ENCODE data around the gene IRF2BP1. TPM values are rescaled to one million over a fixed set of nuclear protein-coding genes. Genes with fewer than 3 reads are reported as not detected.
"Not testable (repeated sequence)": the region's sequence is repeated elsewhere in the genome, so short reads cannot be mapped to it uniquely, and the experiment has no call there.

Gene IRF2BP1
- total and polyA plus RNA-seq, 10 donors = 10.0 to 29.4 (median 22.5) TPM

GRCh38 chr19:45899919-45900589 is 14.1 kb upstream of the IRF2BP1 start:
- Histone ChIP-seq H3K4me1 (peaks cover 18 to 73% (median 36%) of the 10 kb centered on the region in 6 donors), H3K27me3 (replicated peaks in 1 of 7) (no peaks in the 10 kb centered on the region), H3K27ac (no peak overlapping the region), H3K9me3 (no peaks in the 10 kb centered on the region), H3K36me3 (peaks cover 0 to 56% (median 29%) of the 10 kb centered on the region in 6 donors), H3K4me3 (peak overlapping the region in 1 of 8 donors; percentile 91)
- intact Hi-C loops (cut with DNase I; ENCODE audit: low total_unique reads) = no loop called here
- 93 to 98% (median 95%) methylated on average over 4 of the region's 4 CpGs for WGBS, 5 donors
- no peak for TF ChIP-seq POLR2A (IDR thresholded peaks at IDR 0.05)
- no peak for TF ChIP-seq CTCF (IDR thresholded peaks at IDR 0.05 in 8 of 11, conservative IDR thresholded peaks at IDR 0.05 in 3 of 11)
- no peak for TF ChIP-seq POLR2AphosphoS5 (IDR thresholded peaks at IDR 0.05)
- DNase-seq = no peak

- Histone ChIP-seq H3K4me1 (peaks cover 18 to 73% (median 36%) of the 10 kb centered on the region in 6 donors), H3K27me3 (replicated peaks in 1 of 7) (no peaks in the 10 kb centered on the region), H3K9me3 (no peaks in the 10 kb centered on the region), H3K4me3 (no peak overlapping the region), H3K36me3 (peaks cover 0 to 64% (median 33%) of the 10 kb centered on the region in 6 donors), H3K27ac (no peak overlapping the region)
- no peak for DNase-seq
- intact Hi-C loops (cut with DNase I; ENCODE audit: low total_unique reads) = no loop called here
- TF ChIP-seq POLR2A (IDR thresholded peaks at IDR 0.05) (no peak), CTCF (IDR thresholded peaks at IDR 0.05 in 8 of 11, conservative IDR thresholded peaks at IDR 0.05 in 3 of 11) (no peak), POLR2AphosphoS5 (IDR thresholded peaks at IDR 0.05) (no peak)
- WGBS, 5 donors = 89 to 99% (median 97%) methylated on average over 6 to 7 of the region's 7 CpGs
Observed at GRCh38 chr19:45899253-45899652, 13.3 kb upstream of the IRF2BP1 start.

GRCh38 chr19:45897261-45897812 is 11.4 kb upstream of the IRF2BP1 start:
- no peak for DNase-seq
- 75 to 84% (median 82%) methylated on average over 8 of the region's 8 CpGs for WGBS, 5 donors
- Histone ChIP-seq H3K36me3 (peaks cover 0 to 67% (median 33%) of the 10 kb centered on the region in 6 donors), H3K9me3 (no peaks in the 10 kb centered on the region), H3K27me3 (replicated peaks in 1 of 7) (no peaks in the 10 kb centered on the region), H3K4me3 (no peak overlapping the region), H3K27ac (peak overlapping the region in 3 of 8 donors; percentile 13 to 56 (median 30)), H3K4me1 (peaks cover 12 to 69% (median 30%) of the 10 kb centered on the region in 6 donors)
- intact Hi-C loops (cut with DNase I; ENCODE audit: low total_unique reads) = no loop called here
- TF ChIP-seq POLR2A (IDR thresholded peaks at IDR 0.05) (no peak), CTCF (IDR thresholded peaks at IDR 0.05 in 8 of 11, conservative IDR thresholded peaks at IDR 0.05 in 3 of 11) (no peak), POLR2AphosphoS5 (IDR thresholded peaks at IDR 0.05) (no peak)

GRCh38 chr19:45895983-45896599 is 10.2 kb upstream of the IRF2BP1 start:
- H3K9me3 ChIP-seq; H3K4me3 ChIP-seq; DNase-seq; H3K27me3 ChIP-seq (replicated peaks in 1 of 7); intact Hi-C loops (cut with DNase I; ENCODE audit: low total_unique reads): not testable (repeated sequence)
- 88 to 97% (median 96%) methylated on average over 12 of the region's 12 CpGs for WGBS, 5 donors
- peaks cover 0 to 80% (median 33%) of the 10 kb centered on the region in 6 donors for H3K36me3 ChIP-seq
- peaks cover 8 to 57% (median 23%) of the 10 kb centered on the region in 6 donors for H3K4me1 ChIP-seq
- peak overlapping the region in 1 of 8 donors; percentile 4 for H3K27ac ChIP-seq

Measured in spleen (tissue), 11 donors.